Tibial nerve (tissue), 4 donors: Measurements from ENCODE around the gene ZNF280D.

ENCODE experiments used
- CTCF ChIP-seq, 5 experiments: fragments of 200-600 bp in 3 of 5; fragments of 450-650 bp in 2 of 5; sonication (generic) in 3 of 5; IDR thresholded peaks; one replicate each; pipeline ENCODE4 v1.5.1; 2016 to 2019; ENCODE audit warnings: antibody characterized with exemption in 5 of 5, mild to moderate bottlenecking in 3 of 5, moderate library complexity in 2 of 5
- EP300 ChIP-seq, 2 donors: sonication (generic); formaldehyde crosslinking; IDR thresholded peaks; one replicate each; pipeline ENCODE4 v1.6.1; 2017; ENCODE audit warnings: antibody characterized with exemption in 2 of 2, mild to moderate bottlenecking in 1 of 2
- POLR2A ChIP-seq, 2 donors: fragments of 450-650 bp; IDR thresholded peaks; one replicate each; pipeline ENCODE4 v1.6.1; 2017; ENCODE audit warnings: antibody characterized with exemption in 2 of 2, mild to moderate bottlenecking in 2 of 2, moderate library complexity in 2 of 2

GRCh38 chr15:56600380-56600779, 132.9 kb downstream of the ZNF280D start:
- TF ChIP-seq CTCF (IDR thresholded peaks at IDR 0.05) (no peak), POLR2A (IDR thresholded peaks at IDR 0.05) (no peak), EP300 (IDR thresholded peaks at IDR 0.05) (no peak)
